ENCODE data around the gene MRPL33. TPM values are rescaled to one million over a fixed set of nuclear protein-coding genes. Genes with fewer than 3 reads are reported as not detected.
A peak's percentile ranks its signal among the peaks of the same experiment; 100 is the strongest.
"Not testable (repeated sequence)": the region's sequence is repeated elsewhere in the genome, so short reads cannot be mapped to it uniquely, and the experiment has no call there.

The MRPL33 gene
- total and polyA plus RNA-seq, 4 donors: 85.0 to 347 (median 184) TPM

GRCh38 chr2:27762951-27763906 lies 8.3 kb upstream of the MRPL33 start:
- Histone ChIP-seq H3K9me3 (ENCODE audit: control insufficient read depth, low read length) (no peaks in the 10 kb centered on the region), H3K4me1 (ENCODE audit: control insufficient read depth in 1 of 2, insufficient read depth in 2 of 2, low read length in 2 of 2) (no peaks in the 10 kb centered on the region), H3K27ac (ENCODE audit: low read depth in 1 of 2, low read length in 2 of 2) (no peak overlapping the region), H3K36me3 (ENCODE audit: control insufficient read depth in 1 of 2, insufficient read depth in 2 of 2, low read length in 1 of 2) (no peaks in the 10 kb centered on the region), H3K4me3 (ENCODE audit: low read length in 2 of 2) (no peak overlapping the region), H3K27me3 (ENCODE audit: control insufficient read depth in 1 of 2, insufficient read depth in 2 of 2, low read length in 1 of 2) (no peaks in the 10 kb centered on the region)
- DNase-seq (no peak), ATAC-seq (ENCODE audit: low FRiP score) (no peak)
- 85% methylated on average over 3 of the region's 3 CpGs for WGBS, 2 donors
- intact Hi-C loops (cut with DNase I): no loop called here

- Histone ChIP-seq H3K27ac (ENCODE audit: low read depth in 1 of 2, low read length in 2 of 2) (no peak overlapping the region), H3K4me1 (ENCODE audit: control insufficient read depth in 1 of 2, insufficient read depth in 2 of 2, low read length in 2 of 2) (no peaks in the 10 kb centered on the region), H3K27me3 (ENCODE audit: control insufficient read depth in 1 of 2, insufficient read depth in 2 of 2, low read length in 1 of 2) (no peaks in the 10 kb centered on the region), H3K4me3 (ENCODE audit: low read length in 2 of 2) (no peak overlapping the region), H3K9me3 (ENCODE audit: control insufficient read depth, low read length) (no peaks in the 10 kb centered on the region), H3K36me3 (ENCODE audit: control insufficient read depth in 1 of 2, insufficient read depth in 2 of 2, low read length in 1 of 2) (no peaks in the 10 kb centered on the region)
- WGBS, 2 donors: 95 to 97% methylated on average over 7 of the region's 7 CpGs
- DNase-seq (no peak), ATAC-seq (ENCODE audit: low FRiP score) (no peak)
- intact Hi-C loops (cut with DNase I): no loop called here
Observed at GRCh38 chr2:27763907-27764267, 7.6 kb upstream of the MRPL33 start.

- H3K9me3 ChIP-seq (ENCODE audit: control insufficient read depth, low read length); H3K27ac ChIP-seq (ENCODE audit: low read depth in 1 of 2, low read length in 2 of 2); H3K4me1 ChIP-seq (ENCODE audit: control insufficient read depth in 1 of 2, insufficient read depth in 2 of 2, low read length in 2 of 2); H3K4me3 ChIP-seq (ENCODE audit: low read length in 2 of 2); intact Hi-C loops (cut with DNase I); ATAC-seq (ENCODE audit: low FRiP score); H3K36me3 ChIP-seq (ENCODE audit: control insufficient read depth in 1 of 2, insufficient read depth in 2 of 2, low read length in 1 of 2); H3K27me3 ChIP-seq (ENCODE audit: control insufficient read depth in 1 of 2, insufficient read depth in 2 of 2, low read length in 1 of 2); DNase-seq: not testable (repeated sequence)
- 93 to 100% methylated on average over 3 of the region's 3 CpGs for WGBS, 2 donors
Observed at GRCh38 chr2:27764526-27764925, 7.0 kb upstream of the MRPL33 start.

GRCh38 chr2:27765621-27766286 lies 5.8 kb upstream of the MRPL33 start:
- no peak overlapping the region for H3K27ac ChIP-seq (ENCODE audit: low read depth in 1 of 2, low read length in 2 of 2)
- WGBS, 2 donors: 12 to 20% methylated on average over 29 of the region's 29 CpGs

GRCh38 chr2:27766287-27766661 lies 5.2 kb upstream of the MRPL33 start:
- H3K4me3 ChIP-seq (ENCODE audit: low read length in 2 of 2): no peak overlapping the region
- H3K9me3 ChIP-seq (ENCODE audit: control insufficient read depth, low read length): no peaks in the 10 kb centered on the region
- H3K36me3 ChIP-seq (ENCODE audit: control insufficient read depth in 1 of 2, insufficient read depth in 2 of 2, low read length in 1 of 2): no peaks in the 10 kb centered on the region
- DNase-seq: no peak
- WGBS, 2 donors: 82 to 84% methylated on average over 2 of the region's 2 CpGs
- no peak for ATAC-seq (ENCODE audit: low FRiP score)
- H3K27ac ChIP-seq (ENCODE audit: low read depth in 1 of 2, low read length in 2 of 2): no peak overlapping the region
- intact Hi-C loops (cut with DNase I): no loop called here
- no peaks in the 10 kb centered on the region for H3K4me1 ChIP-seq (ENCODE audit: control insufficient read depth in 1 of 2, insufficient read depth in 2 of 2, low read length in 2 of 2)
- H3K27me3 ChIP-seq (ENCODE audit: control insufficient read depth in 1 of 2, insufficient read depth in 2 of 2, low read length in 1 of 2): no peaks in the 10 kb centered on the region

More at GRCh38 chr2:27765621-27766286, 5.8 kb upstream of the MRPL33 start:
- ATAC-seq (ENCODE audit: low FRiP score) (peak; percentile 67), DNase-seq (peak; percentile 72 to 90)
- Histone ChIP-seq H3K4me1 (ENCODE audit: control insufficient read depth in 1 of 2, insufficient read depth in 2 of 2, low read length in 2 of 2) (no peaks in the 10 kb centered on the region), H3K4me3 (ENCODE audit: low read length in 2 of 2) (no peak overlapping the region), H3K9me3 (ENCODE audit: control insufficient read depth, low read length) (no peaks in the 10 kb centered on the region), H3K36me3 (ENCODE audit: control insufficient read depth in 1 of 2, insufficient read depth in 2 of 2, low read length in 1 of 2) (no peaks in the 10 kb centered on the region), H3K27me3 (ENCODE audit: control insufficient read depth in 1 of 2, insufficient read depth in 2 of 2, low read length in 1 of 2) (no peaks in the 10 kb centered on the region)
- intact Hi-C loops (cut with DNase I): no loop called here

- Histone ChIP-seq H3K9me3 (ENCODE audit: control insufficient read depth, low read length) (no peaks in the 10 kb centered on the region), H3K4me1 (ENCODE audit: control insufficient read depth in 1 of 2, insufficient read depth in 2 of 2, low read length in 2 of 2) (peaks cover 5 to 10% of the 10 kb centered on the region in 2 donors), H3K4me3 (ENCODE audit: low read length in 2 of 2) (peak overlapping the region; percentile 14 to 51), H3K27ac (ENCODE audit: low read depth in 1 of 2, low read length in 2 of 2) (peak overlapping the region; percentile 30 to 70), H3K36me3 (ENCODE audit: control insufficient read depth in 1 of 2, insufficient read depth in 2 of 2, low read length in 1 of 2) (peaks cover 0 to 2% of the 10 kb centered on the region in 2 donors), H3K27me3 (ENCODE audit: control insufficient read depth in 1 of 2, insufficient read depth in 2 of 2, low read length in 1 of 2) (no peaks in the 10 kb centered on the region)
- ATAC-seq (ENCODE audit: low FRiP score) (no peak), DNase-seq (no peak)
- WGBS, 2 donors: 9 to 10% methylated on average over 13 of the region's 13 CpGs
- intact Hi-C loops (cut with DNase I): loop anchor here in 1 of 2 donors (5.0 kb wide), 1 partner anchor 34 kb away; no protein-coding TSS in a partner anchor
Observed at GRCh38 chr2:27771202-27771547, 344 bp upstream of the MRPL33 start.

- peak overlapping the region in 1 of 2 donors; percentile 30 for H3K27ac ChIP-seq (ENCODE audit: low read depth in 1 of 2, low read length in 2 of 2)
- ATAC-seq (ENCODE audit: low FRiP score) (no peak), DNase-seq (no peak)
- WGBS, 2 donors: 0 to 1% methylated on average over 2 of the region's 2 CpGs
- H3K27me3 ChIP-seq (ENCODE audit: control insufficient read depth in 1 of 2, insufficient read depth in 2 of 2, low read length in 1 of 2): no peaks in the 10 kb centered on the region
- H3K4me1 ChIP-seq (ENCODE audit: control insufficient read depth in 1 of 2, insufficient read depth in 2 of 2, low read length in 2 of 2): peaks cover 8 to 10% of the 10 kb centered on the region in 2 donors
- H3K9me3 ChIP-seq (ENCODE audit: control insufficient read depth, low read length): no peaks in the 10 kb centered on the region
- intact Hi-C loops (cut with DNase I): loop anchor here in 1 of 2 donors (5.0 kb wide), 1 partner anchor 36 kb away; no protein-coding TSS in a partner anchor
- H3K36me3 ChIP-seq (ENCODE audit: control insufficient read depth in 1 of 2, insufficient read depth in 2 of 2, low read length in 1 of 2): peaks cover 0 to 2% of the 10 kb centered on the region in 2 donors
- H3K4me3 ChIP-seq (ENCODE audit: low read length in 2 of 2): peak overlapping the region in 1 of 2 donors; percentile 42
Observed at GRCh38 chr2:27772804-27773203, 1.3 kb downstream of the MRPL33 start.

GRCh38 chr2:27773959-27774358 lies 2.4 kb downstream of the MRPL33 start:
- Histone ChIP-seq H3K4me3 (ENCODE audit: low read length in 2 of 2) (peak overlapping the region; percentile 13 to 42), H3K9me3 (ENCODE audit: control insufficient read depth, low read length) (no peaks in the 10 kb centered on the region), H3K4me1 (ENCODE audit: control insufficient read depth in 1 of 2, insufficient read depth in 2 of 2, low read length in 2 of 2) (peaks cover 9 to 10% of the 10 kb centered on the region in 2 donors), H3K27ac (ENCODE audit: low read depth in 1 of 2, low read length in 2 of 2) (peak overlapping the region; percentile 8 to 15), H3K27me3 (ENCODE audit: control insufficient read depth in 1 of 2, insufficient read depth in 2 of 2, low read length in 1 of 2) (no peaks in the 10 kb centered on the region), H3K36me3 (ENCODE audit: control insufficient read depth in 1 of 2, insufficient read depth in 2 of 2, low read length in 1 of 2) (peaks cover 0 to 2% of the 10 kb centered on the region in 2 donors)
- ATAC-seq (ENCODE audit: low FRiP score): no peak
- intact Hi-C loops (cut with DNase I): loop anchor here in 1 of 2 donors (5.0 kb wide), 1 partner anchor 37 kb away; no protein-coding TSS in a partner anchor
- 74 to 77% methylated on average over 5 of the region's 5 CpGs for WGBS, 2 donors
- no peak for DNase-seq
